Superior temporal gyrus (tissue), 1 donor: ENCODE results near the gene DNAJB6.

Experiments used
- DNase-seq: peaks from one replicate; pipeline ENCODE4 v3.0.0-alpha.2; 2016; ENCODE audit errors: extremely low spot score

Gene DNAJB6

DNA sequence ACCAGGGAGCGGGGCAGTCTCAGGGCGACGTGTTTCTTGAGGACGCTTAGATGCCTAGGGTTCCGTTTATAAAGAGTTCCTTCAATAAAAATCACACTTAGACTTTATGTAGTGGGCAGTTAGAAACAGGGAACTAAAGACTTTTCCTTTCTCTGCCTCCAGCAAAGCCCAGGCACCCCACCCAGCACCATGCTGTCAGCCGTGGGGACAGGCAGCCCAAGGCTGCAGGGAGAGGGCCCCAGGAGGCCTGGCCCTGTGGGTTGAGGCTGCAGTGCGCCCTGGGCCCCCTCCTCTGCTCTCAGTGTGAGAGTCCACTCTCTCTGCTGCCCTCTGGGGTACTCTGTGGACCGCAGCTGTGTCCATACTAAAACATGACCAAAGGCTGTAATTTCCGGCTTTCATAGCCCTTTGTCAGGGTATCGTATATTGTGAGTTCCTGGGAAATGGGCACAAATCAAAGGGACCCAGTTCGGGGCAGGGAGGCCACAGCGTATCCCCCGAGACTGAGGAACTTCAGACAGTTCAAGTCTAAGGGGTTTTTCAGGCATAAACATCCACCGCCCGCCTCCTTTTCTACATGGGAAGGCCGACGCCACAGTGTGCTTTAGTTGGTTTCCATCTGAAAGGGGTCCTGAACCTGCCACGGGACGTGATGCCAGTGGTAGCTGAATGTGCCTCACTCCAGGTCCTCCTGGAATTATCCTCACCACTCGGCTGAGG lies 59.7 kb downstream of the DNAJB6 start:
- no peak for DNase-seq

- no peak for DNase-seq
Measured at GRCh38 chr7:157397036-157397720, 60.4 kb downstream of the DNAJB6 start.

GRCh38 chr7:157397731-157398691 lies 61.2 kb downstream of the DNAJB6 start:
- no peak for DNase-seq

DNA sequence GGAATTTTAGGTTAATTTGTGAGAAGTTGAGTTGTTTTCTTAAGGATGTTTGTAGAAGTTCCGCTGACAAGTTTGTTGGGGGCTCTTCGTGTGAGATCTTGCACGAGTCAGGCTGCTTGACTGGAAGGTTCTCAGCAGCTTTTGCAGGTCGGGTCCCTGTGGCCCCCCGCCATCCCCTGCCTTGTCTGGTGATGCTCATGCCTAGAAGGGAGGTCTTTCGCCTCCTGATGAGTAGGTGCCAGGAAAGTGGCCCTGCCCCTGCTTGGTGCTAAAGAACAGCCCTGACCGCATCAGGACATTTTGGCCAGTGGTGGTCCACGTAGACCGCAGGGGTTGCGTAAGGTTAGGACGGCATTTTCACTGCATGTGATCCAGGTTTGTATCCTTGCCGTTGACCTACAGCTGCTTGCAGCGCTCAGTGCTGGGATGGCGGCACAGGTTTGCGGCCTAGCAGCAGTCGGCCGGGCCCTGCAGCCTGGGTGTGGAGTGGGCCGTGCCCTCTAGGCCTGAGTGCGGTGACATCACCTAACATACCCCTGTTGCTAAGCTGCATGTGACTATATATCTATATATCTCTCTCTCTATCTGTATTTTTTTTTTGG lies 62.4 kb downstream of the DNAJB6 start:
- no peak for DNase-seq

GRCh38 chr7:157400171-157400860 lies 63.5 kb downstream of the DNAJB6 start:
- DNase-seq: no peak

DNA sequence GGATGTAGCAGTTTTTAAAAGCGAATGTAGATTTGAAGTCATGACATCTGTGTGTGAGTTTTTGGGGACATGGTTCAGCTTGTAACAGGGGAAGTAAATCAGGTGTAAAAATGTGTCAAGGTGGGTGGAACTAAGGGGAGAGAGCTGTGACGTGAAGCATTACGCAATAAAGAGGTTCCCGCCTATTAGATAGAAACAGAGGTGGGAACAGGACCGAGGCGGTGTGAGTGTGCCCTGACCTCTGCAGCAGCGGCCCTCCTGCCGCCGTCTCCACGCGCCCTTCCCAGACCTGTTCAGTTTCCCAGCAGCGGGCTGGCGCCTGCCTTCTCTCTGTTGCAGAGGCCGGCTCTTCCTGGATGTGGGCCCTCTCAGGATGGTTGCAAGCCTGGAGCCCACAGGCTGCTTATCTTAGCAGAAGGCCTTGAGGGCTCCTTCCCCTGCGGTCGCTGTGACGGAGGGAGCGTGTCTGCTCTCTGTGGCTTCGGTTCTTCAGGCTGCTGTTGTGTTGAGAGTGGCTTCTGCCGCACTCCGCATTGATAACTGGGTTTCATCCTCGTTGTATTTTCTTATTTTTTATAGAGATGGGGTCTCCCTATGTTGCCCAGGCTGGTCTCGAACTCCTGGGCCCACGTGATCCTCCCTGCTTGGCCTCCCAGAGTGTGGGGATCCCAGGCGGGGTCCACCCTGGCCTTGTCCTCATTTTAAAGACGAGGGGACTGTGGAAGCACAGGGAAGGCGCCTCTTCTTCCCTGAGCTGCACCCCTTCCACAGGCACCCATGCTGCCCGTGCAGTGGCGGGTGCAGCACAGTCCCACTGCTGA lies 65.0 kb downstream of the DNAJB6 start:
- no peak for DNase-seq

DNA sequence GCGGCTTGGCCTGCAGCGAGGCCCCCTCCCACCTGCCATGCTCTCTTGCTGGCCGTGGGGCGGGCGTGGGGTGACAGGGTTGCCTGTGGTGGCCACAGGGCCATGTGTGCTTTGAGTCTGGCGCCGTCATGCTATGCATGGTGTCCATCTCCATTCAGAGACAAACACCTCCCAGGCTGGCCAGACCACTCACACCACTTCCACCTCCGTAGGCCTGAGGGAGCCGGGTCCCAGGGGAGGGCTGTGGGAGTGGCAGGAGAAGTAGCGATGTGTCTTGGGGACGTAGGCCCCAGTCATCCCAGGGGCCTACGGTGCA lies 65.5 kb downstream of the DNAJB6 start:
- no peak for DNase-seq

- no peak for DNase-seq
Measured at GRCh38 chr7:157402911-157403534, 66.2 kb downstream of the DNAJB6 start.

GRCh38 chr7:157403646-157404401 lies 67.0 kb downstream of the DNAJB6 start:
- no peak for DNase-seq

DNA sequence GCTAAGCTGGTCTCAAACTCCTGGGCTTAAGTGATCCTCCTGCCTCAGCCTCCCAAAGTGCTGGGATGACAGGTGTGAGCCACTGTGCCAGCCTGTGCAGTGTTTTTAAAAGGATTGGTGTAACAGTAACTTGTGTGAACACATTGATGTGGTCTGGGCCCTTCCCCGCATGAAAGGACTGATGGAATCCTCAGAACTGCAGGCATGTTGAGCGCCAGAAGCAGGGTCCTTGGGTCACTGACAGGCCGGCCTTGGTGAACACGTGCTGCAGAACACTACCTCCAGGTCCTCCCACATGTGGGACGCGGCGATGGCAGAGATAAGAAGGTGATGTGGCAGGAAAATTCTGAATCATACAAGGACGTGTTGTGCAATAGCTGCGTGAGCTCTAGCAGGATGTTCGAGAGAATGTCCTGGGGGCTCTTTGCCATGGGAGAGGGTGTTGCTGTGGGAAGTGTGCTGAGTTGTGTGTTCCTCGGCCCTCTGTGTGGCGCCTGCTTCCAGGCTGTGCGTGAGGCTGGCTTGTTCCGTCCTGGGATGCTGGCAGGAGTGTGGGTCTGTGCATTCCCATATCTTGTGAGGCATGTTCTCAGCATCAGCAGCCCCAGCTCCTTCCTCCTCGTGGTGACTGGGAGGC lies 68.2 kb downstream of the DNAJB6 start:
- DNase-seq: no peak

DNA sequence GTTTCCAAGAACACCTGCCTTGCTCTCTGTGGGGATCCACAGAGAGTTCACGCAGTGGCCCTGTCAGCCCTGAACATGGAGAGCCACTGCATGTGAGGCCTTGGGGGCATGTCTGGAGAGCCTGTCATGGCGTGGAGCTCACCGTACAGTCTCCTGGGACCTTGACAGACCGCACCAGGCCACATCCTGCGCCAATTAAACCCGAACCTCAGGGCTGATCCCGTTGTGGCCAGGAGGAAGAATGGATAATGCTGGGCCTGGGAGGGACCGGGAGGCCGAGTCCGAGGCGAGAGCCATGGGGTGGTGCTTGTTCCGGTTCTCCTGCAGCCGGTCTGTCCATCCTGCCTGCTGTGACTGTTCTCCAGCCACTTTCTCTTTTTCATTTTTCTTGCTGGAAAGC lies 68.7 kb downstream of the DNAJB6 start:
- DNase-seq: no peak

DNA sequence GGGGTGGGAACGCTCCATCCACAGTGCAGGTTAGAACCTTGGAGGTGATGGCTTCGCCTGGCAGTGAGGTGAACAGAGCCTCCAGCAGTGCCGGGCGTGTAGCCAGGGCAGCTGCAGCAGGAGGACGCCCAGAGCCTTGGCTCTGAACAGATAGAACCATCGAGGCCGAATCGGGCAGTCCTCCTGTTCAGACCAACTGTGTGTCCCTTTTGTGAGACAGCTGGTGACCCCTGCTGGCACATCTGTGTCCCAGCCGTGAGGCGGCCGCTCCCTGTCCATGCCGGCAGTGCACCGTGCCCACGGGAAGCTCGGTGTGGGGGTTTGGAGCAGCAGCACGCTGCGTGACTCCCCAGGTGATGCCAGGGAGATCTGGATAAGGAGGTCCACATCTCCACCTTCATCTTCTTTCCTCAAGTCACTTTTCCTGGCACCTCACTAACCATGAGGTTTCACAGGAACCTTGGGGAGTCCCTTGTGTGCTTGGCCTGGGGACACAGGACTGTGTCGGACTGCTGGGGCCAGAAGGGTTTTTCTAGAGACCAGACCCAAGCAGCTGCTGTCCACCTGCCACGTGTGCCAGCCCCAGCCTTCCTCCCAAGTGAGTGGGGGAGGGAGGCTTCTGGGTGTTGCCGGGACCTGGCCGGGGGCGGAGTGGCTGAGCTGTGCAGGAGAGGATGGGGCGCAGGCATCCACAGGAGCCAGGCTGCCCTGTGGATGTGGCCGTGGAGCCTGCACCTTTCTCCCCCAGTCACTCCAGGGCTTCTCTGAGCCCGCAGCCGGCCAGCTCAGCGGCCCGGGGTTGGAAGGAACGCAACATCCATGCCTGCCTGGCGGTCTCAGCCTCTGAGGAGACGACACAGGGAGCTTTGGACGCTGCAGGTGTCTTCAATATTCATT lies 69.4 kb downstream of the DNAJB6 start:
- DNase-seq: no peak

GRCh38 chr7:157406971-157407370 lies 70.2 kb downstream of the DNAJB6 start:
- no peak for DNase-seq

GRCh38 chr7:157407512-157408257 lies 70.9 kb downstream of the DNAJB6 start:
- no peak for DNase-seq

DNA sequence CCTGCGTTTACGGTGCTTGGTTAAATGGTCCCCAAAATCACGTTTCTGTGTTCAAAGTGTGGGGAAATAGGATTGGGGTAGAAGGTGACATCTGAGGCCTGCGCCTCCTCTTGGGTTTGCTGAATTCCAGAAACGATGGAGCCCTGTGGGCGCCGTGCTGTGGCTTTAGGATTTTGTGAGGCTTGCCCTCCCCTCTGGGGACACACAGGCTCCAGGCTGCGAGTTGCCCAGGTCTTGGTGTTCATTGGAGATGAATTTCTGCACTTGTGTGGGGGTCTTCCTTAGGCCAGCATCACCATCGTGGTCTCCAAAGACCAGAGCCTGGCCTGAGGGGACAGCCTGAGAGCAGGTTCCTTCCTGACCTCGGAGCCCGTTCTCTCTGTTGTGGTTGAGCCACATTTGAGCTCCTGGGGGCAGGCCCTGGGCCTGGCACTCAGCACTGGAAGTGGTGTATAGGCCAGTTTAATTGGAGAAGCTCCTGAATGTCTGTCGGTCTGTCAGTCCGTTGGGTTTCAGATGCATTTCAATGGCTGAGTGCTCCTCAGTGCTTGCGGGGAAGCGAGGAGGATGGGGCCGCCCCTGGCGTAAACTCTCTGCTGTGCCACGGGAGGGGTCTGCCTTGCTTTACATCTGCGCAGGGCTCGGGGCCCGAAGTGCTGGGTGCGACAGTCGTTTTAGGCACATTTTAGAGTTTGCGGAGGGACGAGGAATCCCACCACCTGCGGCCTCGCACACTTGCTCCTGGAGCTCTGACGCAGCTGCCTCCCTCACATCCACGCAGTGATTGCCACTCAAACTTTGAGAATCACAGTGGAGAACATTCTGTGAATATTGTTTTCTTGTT lies 71.7 kb downstream of the DNAJB6 start:
- DNase-seq: no peak

DNA sequence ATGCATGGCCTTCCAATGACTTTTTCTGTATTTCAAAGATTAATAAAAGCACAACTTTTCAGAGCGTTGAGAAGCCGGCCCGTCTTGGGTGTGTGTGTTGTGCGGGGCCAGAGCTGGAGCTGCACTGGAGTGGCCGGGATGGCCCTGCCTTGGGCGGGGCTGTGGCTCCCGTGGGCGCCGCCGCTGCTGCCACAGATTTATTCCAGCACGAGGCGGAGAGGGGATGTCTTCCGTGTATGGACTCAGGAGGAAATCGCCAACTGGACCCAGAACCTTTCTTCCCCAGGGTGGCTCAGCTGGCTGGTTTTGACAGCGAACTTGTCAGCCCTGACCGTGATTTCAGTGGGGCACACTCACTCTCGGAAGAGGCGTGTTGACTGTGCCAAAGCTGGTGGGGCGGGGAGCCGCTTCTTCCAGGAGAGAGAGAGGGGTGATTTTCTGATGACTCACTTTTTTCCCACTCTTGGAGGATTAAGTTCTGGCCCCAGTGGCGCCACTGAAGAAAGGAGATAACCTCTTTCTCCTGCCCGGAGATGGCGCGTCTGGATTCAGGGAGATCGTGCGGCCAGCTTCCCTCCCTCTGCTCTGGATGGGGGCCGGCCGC lies 72.4 kb downstream of the DNAJB6 start:
- no peak for DNase-seq
